ENCODE results near the gene PDSS2. TPM values are rescaled to one million over a fixed set of nuclear protein-coding genes. Genes with fewer than 3 reads are reported as not detected.

PDSS2 gene
- total RNA-seq, 1 donor from 2014 or later: 16.2 TPM

DNA sequence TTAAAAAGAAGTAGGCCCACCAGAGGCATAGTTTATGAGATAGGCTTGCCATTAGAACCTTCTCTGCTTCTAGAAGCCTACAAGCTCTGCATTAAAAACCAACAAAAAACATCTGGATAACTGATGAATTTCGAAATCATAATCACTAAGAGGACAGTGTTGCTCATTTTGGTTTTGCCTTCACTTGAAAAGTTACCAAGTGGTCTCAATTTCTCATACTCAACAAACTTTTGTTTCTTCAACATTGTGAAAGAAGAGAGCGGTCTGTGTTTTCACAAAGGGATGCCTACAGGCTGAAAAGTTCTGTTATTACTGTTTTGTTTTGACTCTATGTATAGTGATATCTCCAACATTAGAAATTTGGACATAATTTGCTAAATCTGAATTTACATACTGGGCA lies 98.9 kb downstream of the PDSS2 start:
- Histone ChIP-seq H3K36me3 (no peaks in the 10 kb centered on the region), H3K9me3 (no peaks in the 10 kb centered on the region), H3K4me3 (no peak overlapping the region), H3K27me3 (no peaks in the 10 kb centered on the region), H3K27ac (no peak overlapping the region), H3K4me1 (no peaks in the 10 kb centered on the region)
- TF ChIP-seq, protein P1, sequence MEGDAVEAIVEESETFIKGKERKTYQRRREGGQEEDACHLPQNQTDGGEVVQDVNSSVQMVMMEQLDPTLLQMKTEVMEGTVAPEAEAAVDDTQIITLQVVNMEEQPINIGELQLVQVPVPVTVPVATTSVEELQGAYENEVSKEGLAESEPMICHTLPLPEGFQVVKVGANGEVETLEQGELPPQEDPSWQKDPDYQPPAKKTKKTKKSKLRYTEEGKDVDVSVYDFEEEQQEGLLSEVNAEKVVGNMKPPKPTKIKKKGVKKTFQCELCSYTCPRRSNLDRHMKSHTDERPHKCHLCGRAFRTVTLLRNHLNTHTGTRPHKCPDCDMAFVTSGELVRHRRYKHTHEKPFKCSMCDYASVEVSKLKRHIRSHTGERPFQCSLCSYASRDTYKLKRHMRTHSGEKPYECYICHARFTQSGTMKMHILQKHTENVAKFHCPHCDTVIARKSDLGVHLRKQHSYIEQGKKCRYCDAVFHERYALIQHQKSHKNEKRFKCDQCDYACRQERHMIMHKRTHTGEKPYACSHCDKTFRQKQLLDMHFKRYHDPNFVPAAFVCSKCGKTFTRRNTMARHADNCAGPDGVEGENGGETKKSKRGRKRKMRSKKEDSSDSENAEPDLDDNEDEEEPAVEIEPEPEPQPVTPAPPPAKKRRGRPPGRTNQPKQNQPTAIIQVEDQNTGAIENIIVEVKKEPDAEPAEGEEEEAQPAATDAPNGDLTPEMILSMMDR (IDR thresholded peaks at IDR 0.05): no peak
- no peak for ATAC-seq
- DNase-seq: no peak
- intact Hi-C loops (cut with DNase I): no loop called here

DNA sequence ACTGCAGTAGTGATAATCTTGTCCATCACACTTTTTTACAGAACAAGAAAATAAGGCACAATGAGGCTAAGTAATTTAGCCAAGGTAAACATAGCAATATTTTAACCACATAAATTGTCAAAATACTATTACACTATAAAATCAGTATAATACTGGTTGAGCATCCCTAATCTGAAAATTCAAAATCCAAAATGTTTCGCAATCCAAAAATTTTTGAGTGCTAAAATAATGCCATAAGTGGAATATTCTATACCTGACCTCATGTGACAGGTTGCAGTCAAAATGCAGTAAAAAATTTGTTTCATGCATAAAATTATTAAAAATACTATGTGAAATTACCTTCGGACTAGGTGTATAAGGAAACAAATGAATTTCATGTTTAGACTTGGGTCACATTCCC lies 101.5 kb downstream of the PDSS2 start:
- H3K27me3 ChIP-seq: no peaks in the 10 kb centered on the region
- H3K9me3 ChIP-seq: no peaks in the 10 kb centered on the region
- intact Hi-C loops (cut with DNase I): no loop called here
- TF ChIP-seq, protein P1 (IDR thresholded peaks at IDR 0.05): no peak
- no peak overlapping the region for H3K27ac ChIP-seq
- ATAC-seq: no peak
- DNase-seq: no peak
- H3K4me3 ChIP-seq: no peak overlapping the region
- no peaks in the 10 kb centered on the region for H3K4me1 ChIP-seq
- no peaks in the 10 kb centered on the region for H3K36me3 ChIP-seq

DNA sequence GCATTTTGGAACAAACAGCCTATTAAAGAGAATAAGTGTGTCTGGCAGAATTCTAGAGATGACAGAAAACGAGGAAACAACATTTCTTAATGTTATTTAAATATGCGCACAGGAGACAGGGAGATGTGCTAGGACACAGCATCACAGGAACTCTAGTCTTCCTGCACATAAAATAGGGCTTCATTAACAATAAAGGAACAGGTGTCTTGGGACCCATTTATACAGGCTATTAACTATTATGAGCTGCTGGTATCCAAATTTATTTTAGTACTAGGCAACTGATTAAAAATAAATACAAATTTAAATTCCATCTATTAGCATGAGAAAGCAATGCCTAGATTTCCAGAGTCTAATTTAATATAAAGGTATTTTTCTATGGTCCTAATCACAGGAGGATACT lies 102.3 kb downstream of the PDSS2 start:
- Histone ChIP-seq H3K27ac (no peak overlapping the region), H3K9me3 (no peaks in the 10 kb centered on the region), H3K4me3 (no peak overlapping the region), H3K27me3 (no peaks in the 10 kb centered on the region), H3K36me3 (no peaks in the 10 kb centered on the region), H3K4me1 (no peaks in the 10 kb centered on the region)
- ATAC-seq (no peak), DNase-seq (no peak)
- intact Hi-C loops (cut with DNase I): no loop called here
- TF ChIP-seq, protein P1 (IDR thresholded peaks at IDR 0.05): no peak

DNA sequence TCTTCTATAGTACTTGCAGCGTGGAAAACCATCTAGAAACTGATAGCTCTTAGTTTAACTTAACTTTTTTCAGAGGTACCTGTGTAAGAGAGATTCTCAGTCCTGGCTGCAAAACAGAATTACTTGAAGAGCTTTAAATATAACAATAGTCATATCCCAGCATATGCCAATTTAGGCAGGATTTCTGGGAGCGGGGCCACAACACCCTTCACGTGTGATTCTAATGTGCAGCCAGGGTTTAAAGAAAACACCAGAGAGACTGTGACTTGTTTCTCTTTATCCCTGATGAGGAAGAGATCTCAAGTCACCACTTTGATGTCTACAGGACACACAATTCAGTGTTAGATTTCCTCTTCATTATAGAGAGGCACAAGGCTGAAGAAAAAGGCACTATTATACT lies 103.7 kb downstream of the PDSS2 start:
- Histone ChIP-seq H3K4me3 (no peak overlapping the region), H3K4me1 (no peaks in the 10 kb centered on the region), H3K9me3 (no peaks in the 10 kb centered on the region), H3K27ac (no peak overlapping the region), H3K27me3 (no peaks in the 10 kb centered on the region), H3K36me3 (no peaks in the 10 kb centered on the region)
- intact Hi-C loops (cut with DNase I): no loop called here
- TF ChIP-seq, protein P1 (IDR thresholded peaks at IDR 0.05): no peak
- no peak for ATAC-seq
- no peak for DNase-seq

DNA sequence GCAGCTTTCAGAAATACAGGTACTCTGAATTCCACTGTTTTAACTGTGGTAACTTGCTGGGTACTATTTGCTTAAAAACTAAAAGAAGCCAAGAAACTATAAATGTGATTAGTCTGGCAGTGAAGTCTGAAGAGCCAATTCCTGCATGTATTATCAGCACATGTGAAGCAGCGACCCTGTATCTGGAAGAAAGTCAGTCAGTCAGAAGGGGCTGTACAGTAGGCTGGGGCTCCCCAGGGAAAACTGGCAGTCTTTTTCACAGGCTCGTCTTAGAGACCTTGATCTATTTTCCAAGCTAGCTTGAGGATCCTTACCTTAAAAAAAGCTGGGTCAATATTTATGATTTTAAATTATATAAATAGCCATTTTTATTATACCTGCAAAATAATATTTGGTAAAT lies 104.9 kb downstream of the PDSS2 start:
- Histone ChIP-seq H3K27me3 (no peaks in the 10 kb centered on the region), H3K36me3 (no peaks in the 10 kb centered on the region), H3K4me3 (peak overlapping the region; percentile 13), H3K27ac (peak overlapping the region; percentile 15), H3K4me1 (no peaks in the 10 kb centered on the region), H3K9me3 (no peaks in the 10 kb centered on the region)
- ATAC-seq (no peak), DNase-seq (no peak)
- TF ChIP-seq, protein P1 (IDR thresholded peaks at IDR 0.05): no peak
- intact Hi-C loops (cut with DNase I): no loop called here

DNA sequence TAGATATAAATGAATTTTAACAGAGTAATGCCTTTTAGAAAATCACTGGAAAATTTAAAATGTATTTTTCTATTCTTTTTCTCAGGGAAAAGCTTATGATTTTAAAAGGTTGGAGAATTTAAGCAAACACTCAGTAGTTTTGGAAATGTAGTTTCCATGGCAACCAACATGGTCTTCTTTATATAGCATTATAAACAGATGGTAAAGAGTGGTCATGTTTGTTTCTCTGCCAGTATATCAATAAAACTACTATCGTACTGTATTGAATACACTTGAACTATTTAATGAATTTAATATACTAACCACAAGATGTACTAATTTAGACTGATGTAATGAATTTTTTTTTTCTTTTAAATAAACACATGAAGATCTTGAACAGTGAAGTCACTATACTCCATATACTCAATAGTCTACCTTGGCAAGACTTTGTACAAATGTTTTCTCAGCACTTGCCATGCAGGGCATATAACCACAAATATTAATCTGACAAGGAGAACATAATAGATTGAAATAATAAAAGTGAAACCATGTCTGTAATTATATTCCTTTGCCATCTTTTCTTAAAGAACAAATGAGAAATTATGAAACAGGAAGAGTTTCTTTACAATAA lies 105.5 kb downstream of the PDSS2 start:
- H3K4me3 ChIP-seq: peak overlapping the region; percentile 13
- no peaks in the 10 kb centered on the region for H3K36me3 ChIP-seq
- DNase-seq (no peak), ATAC-seq (peak; percentile 64)
- TF ChIP-seq, protein P1 (IDR thresholded peaks at IDR 0.05): no peak
- H3K27me3 ChIP-seq: no peaks in the 10 kb centered on the region
- no peaks in the 10 kb centered on the region for H3K4me1 ChIP-seq
- peak overlapping the region; percentile 15 for H3K27ac ChIP-seq
- no peaks in the 10 kb centered on the region for H3K9me3 ChIP-seq
- intact Hi-C loops (cut with DNase I): no loop called here
